HG03280 (cell line): ENCODE data around the gene ARMC3.
"Not testable (repeated sequence)": the region's sequence is repeated elsewhere in the genome, so short reads cannot be mapped to it uniquely, and the experiment has no call there.

Experiments used
- ATAC-seq: cut with Tn5 transposase; IDR thresholded peaks from one replicate; pipeline ENCODE4 v1.9.1; 2021; ENCODE audit warnings: mild to moderate bottlenecking, moderate library complexity; ENCODE audit not compliant: unreplicated experiment

ARMC3 gene

DNA sequence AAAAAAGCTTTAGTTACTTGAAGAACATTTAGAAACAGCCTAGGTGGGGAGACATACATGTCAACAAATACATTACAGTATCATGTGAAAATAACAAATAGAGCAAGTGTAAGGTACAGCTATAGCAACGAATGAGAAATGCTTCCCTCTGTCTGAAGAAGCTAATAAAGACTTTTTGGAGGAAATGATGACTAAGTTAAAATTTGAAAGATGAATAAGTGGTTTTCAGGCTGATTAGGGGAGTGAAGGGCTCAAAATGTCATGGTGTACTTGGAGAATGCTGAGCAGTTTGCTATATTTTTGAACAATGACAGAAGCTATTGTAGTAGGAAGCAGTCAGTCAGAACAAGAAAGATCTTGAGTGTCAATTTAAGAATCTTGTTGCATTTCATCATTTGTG lies 2.8 kb upstream of the ARMC3 start:
- no peak for ATAC-seq

DNA sequence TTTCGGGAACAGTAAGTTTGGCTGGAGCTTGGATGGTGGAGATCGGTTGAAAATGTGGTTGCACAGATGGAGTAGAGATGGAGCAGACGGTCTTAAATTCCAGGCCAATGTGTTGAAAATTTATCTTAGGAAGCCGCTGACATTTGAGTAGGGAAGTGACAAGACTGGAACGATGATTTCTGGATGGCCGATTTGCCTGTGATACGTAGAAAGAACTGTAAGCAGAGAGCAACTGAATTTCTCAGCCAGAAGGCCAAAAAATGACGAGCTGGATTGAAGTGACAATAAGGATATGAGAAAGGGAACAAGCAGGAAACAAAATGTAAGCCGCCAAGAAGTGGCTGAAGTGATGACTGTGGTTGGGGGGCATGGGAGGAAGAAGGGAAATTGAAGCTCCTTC lies 687 bp upstream of the ARMC3 start:
- ATAC-seq, result no peak

- ATAC-seq, result not testable (repeated sequence)
These were observed 1.2 kb downstream of the ARMC3 start for GRCh38 chr10:22929053-22929452.

DNA sequence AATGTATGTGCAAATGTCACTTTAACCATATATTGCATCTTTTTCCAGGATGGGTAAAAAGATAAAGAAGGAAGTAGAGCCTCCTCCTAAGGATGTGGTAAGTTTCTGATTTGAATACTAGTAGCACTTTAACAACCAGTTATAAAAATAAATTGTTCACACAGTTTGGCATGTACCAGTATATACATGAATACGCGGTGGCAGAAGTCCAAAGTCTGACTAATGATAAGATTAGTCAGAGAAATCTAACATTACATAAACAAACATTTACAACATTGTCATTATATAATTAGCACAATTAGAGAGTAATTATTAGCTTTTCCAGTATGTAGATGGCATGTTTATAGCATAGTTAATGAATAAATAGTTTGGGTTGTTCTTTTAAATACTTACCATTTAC lies 4.1 kb downstream of the ARMC3 start:
- ATAC-seq, result no peak

DNA sequence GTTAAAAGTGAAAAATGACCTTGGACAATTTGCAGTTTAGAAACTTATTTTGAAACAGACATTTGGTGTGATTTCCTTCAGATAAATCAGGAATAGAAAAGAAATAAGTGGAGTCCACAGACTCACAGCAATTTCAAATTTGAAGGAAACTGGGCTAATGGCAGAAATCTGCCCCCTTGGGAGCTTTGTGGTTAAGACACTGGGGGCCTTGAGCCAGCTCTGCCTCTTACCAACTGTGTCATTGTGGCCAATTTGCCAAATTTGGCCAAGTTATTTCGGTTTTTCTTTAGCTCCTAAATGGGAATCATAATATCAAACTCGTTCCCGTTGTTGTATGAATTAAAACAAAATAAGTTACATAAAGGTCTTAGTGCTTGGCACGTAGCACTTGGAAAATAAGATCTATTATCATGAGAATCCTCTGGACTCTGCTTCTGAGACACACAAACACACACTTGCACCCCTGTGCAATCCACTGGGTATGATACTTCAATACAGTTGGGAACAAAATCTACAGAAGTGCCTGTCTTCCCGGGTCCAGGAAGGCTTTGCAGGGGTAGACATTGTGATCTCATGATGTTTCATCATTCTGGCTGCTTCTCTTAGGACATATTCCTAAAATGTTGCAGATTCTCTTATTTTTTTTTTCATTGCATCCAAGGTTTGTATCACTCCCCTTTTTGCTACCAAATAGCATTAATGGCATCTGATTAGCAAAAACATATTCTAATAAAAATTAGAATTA lies 4.9 kb downstream of the ARMC3 start:
- no peak for ATAC-seq

DNA sequence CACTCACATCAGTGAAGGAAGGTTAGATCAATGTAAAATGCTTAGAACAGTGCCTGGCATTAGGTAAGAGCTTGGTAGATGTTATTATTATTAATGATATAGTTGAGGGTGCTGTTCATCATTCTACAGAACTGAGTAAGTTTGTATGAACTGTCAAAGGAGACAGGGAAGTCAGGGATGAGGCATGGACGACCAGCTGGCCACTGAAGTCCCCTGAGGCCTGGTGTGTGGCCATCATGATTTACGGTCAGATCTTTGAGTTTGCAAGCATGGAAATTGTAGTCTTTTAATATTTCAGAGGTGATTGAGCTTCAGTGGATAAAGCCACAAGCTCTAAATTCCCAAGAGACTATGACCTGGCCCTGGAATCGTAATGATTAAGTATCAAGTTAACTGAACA lies 6.9 kb downstream of the ARMC3 start:
- no peak for ATAC-seq

GRCh38 chr10:22942437-22942836 lies 14.6 kb downstream of the ARMC3 start:
- no peak for ATAC-seq

- no peak for ATAC-seq
These were observed 18.3 kb downstream of the ARMC3 start for GRCh38 chr10:22945934-22946673.

- ATAC-seq, result no peak
These were observed 27.1 kb downstream of the ARMC3 start for GRCh38 chr10:22954970-22955369.

DNA sequence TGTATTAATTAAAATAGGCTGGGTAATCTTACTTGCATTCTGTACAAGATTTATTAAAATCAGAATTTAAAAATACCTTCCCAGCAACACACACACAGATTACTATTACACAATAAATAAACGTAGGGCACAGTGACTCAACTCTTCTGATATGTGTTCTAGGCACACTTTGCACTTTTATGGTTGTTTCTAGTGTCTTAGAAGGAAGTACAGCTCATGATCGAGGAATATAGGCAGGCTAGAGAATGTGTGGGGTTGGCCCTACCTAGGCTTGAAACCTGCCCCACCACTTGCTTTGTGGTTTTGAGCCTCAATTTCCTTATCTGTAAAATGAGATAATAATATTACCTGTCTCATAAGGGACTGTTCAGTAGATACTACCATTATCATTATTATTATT lies 30.5 kb downstream of the ARMC3 start:
- ATAC-seq, result no peak

- no peak for ATAC-seq
These were observed 31.4 kb downstream of the ARMC3 start for GRCh38 chr10:22959292-22959691.

- ATAC-seq, result no peak
These were observed 32.1 kb downstream of the ARMC3 start for GRCh38 chr10:22959950-22960349.

DNA sequence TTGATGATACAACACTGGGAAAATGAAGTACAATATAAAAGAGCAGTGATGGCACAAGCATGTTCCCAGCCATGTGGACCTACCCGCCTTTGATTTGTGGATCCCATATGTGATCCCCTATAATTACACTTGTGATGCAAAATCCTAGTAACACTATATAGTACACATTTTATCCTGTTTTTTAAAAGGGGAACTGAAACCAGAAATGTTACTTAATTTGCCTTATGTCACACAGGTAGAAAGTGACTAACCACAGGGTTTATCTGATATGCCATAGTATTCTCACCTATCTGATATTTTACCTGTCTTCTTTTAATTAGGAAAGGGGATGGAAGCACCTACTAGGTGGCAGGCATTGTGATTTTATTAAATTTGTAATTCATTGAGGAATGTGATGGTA lies 35.0 kb downstream of the ARMC3 start:
- ATAC-seq, result no peak

DNA sequence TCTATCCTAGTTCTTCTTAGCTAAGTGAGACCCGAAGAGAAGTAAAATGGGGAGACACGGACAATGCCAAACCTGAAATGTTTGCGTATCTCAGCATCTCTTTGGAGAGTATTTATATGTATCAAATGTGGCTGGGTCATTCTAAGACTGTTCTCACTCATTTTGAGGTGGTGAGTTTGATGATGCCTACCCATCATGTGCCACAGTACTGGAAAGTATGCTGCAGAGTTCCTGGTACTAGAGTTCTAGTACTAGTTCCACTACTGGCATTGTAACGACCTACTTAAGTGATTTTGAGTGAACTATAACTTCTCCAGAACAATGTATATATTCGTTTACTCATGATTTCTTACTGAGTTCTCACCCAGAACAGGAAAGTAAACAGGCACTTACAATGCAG lies 41.9 kb downstream of the ARMC3 start:
- no peak for ATAC-seq

DNA sequence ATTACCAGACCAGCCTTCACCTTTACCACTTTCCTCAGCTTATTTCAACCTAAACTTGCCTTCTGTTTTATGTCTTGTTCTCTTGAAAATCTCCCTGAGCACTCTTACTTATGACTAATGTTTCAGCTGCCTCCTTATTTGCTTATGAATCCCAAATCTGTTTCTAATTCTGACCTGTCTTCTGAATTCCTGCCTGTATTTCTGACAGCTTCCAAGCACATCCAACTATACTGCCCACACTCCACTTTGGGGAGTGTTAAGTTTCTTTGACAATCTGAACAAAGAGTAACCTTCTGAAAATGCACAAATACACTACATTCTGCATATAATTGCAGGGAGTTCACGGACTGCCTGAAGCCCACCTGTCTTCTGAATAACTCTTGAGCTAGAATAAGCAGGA lies 48.7 kb downstream of the ARMC3 start:
- ATAC-seq, result no peak

GRCh38 chr10:22977751-22978150 lies 49.9 kb downstream of the ARMC3 start:
- no peak for ATAC-seq

DNA sequence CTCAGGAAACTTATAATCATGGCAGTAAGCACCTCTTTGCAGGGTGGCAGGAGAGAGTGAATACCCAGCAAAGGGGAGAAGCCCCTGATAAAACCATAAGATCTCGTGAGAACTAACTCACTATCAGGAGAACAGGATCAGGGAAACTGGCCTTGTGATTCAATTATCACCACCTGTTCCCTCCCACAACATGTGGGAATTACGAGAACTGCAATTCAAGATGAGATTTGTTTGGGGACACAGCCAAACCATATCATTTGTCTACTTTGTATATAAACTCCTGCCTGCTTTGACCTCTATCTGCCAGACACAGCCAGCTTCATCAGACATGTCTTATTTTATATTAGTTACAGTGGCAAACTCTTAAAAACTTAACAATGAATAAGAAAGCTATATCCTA lies 50.4 kb downstream of the ARMC3 start:
- no peak for ATAC-seq

DNA sequence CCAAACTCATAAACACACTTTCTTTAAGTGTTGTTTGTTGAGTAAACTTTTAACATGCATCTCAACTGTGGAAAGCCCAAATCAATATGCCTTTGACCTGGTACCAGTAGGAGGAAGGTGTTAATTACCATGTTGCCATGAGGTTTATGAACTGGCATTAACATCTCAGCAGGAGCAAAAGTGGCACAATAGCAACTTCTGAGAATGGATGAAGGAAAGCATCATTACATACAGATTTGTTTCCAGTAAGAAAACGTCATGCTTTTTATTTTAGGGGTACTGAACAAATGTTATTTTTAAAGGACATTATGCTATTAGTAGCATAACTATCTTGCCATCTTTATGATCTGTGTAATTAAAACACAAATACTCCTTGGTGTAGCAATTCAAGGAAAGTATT lies 51.1 kb downstream of the ARMC3 start:
- no peak for ATAC-seq

DNA sequence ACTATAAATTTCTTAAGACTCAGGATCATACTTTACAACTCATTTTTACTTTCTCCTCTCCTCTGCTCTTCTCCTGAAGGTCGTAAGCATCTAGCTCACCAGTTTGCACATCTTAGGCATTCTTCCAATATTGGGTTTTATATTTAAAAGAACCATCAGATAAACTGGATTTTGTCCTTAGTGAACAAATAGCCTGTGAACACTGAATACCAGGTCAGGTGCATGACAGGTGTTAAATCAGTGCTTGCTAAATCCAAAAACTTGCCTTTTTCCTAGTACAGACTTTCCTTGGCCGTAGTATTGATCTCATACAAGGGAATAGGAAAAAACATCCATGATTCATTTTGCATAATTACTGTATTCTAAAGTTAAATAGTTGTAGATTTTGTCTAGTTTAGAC lies 53.0 kb downstream of the ARMC3 start:
- ATAC-seq, result no peak

GRCh38 chr10:22984066-22984465 lies 56.2 kb downstream of the ARMC3 start:
- no peak for ATAC-seq

- ATAC-seq, result no peak
These were observed 59.1 kb downstream of the ARMC3 start for GRCh38 chr10:22986771-22987542.
